GM12878 (cell line): ENCODE results near the gene L1CAM. TPM values are rescaled to one million over a fixed set of nuclear protein-coding genes. Genes with fewer than 3 reads are reported as not detected.

Experiments
- ATAC-seq: fragments of 200-7000 bp; cut with Tn5 transposase; 3 replicates; pipeline ENCODE4 v1.9.1; 2020; ENCODE audit warnings: mild to moderate bottlenecking, moderate library complexity
- BruUV-seq: library from RNA; stranded (reverse); fragments of 400-500 nt; replicated peaks from 2 replicates; lab custom pipeline; 2021; lab: Mats Ljungman, UMichigan
- CTCF ChIA-PET: fragments of 300-600 bp; sonication (Branson Sonifier 250); formaldehyde crosslinking; extraction: SDS; loops from one replicate; lab custom pipeline; 2021; ENCODE audit warnings: inconsistent platforms; lab: Yijun Ruan, JAX
- POLR2A ChIA-PET: fragments of 350-600 bp; formaldehyde crosslinking; extraction: SDS; loops from one replicate; lab custom pipeline; 2021; ENCODE audit warnings: inconsistent platforms; lab: Charles Lee
- RAD21 ChIA-PET: fragments of 300-600 bp; sonication (Branson Sonifier 250); formaldehyde crosslinking; loops from one replicate; lab custom pipeline; 2023; ENCODE audit warnings: antibody characterized with exemption; ENCODE audit not compliant: unreplicated experiment; lab: Charles Lee
- SMC1A ChIA-PET: fragments of 300-600 bp; sonication (Branson Sonifier 250); formaldehyde crosslinking; loops from one replicate; lab custom pipeline; 2023; ENCODE audit not compliant: unreplicated experiment, uncharacterized antibody; lab: Charles Lee
- DNase-seq: peaks from one replicate; pipeline ENCODE4 v3.0.0-alpha.2; 2011; ENCODE audit warnings: low read depth, low spot score
- FAIRE-seq: peaks from 3 replicates; lab custom pipeline; 2011; peaks lifted over from hg19 to GRCh38; lab: Jason Lieb, UNC
- H2AFZ ChIP-seq: 2 replicates; pipeline ENCODE4 v1.6.0; 2011; ENCODE audit warnings: low read depth, low read length, control low read depth; ENCODE audit not compliant: control insufficient read depth
- H3K27ac ChIP-seq: 2 replicates; pipeline ENCODE4 v1.5.1; 2011; ENCODE audit warnings: control low read depth; ENCODE audit not compliant: control insufficient read depth, insufficient read depth
- H3K27me3 ChIP-seq, 2 experiments: replicated peaks in 1 of 2; 2 replicates each; pipeline versions ENCODE4 v1.6.0 to v1.6.1; 2011; ENCODE audit warnings: low read length in 1 of 2; ENCODE audit not compliant: control insufficient read depth in 2 of 2, insufficient read depth in 2 of 2
- H3K36me3 ChIP-seq, 2 experiments: 2 replicates each; pipeline ENCODE4 v1.5.1; 2011; ENCODE audit warnings: low read length in 1 of 2; ENCODE audit not compliant: control insufficient read depth in 2 of 2, insufficient read depth in 2 of 2
- H3K4me1 ChIP-seq: 2 replicates; pipeline ENCODE4 v1.6.1; 2011; ENCODE audit warnings: mild to moderate bottlenecking, low read length, moderate library complexity, mixed read lengths; ENCODE audit not compliant: control insufficient read depth, insufficient read depth
- H3K4me2 ChIP-seq: 2 replicates; pipeline ENCODE4 v1.6.0; 2011; ENCODE audit warnings: control low read depth; ENCODE audit not compliant: control insufficient read depth, insufficient read depth
- H3K4me3 ChIP-seq: fragments of 200-600 bp; sonication (generic); 2 replicates; pipeline ENCODE4 v1.5.1; 2016
- H3K79me2 ChIP-seq: 2 replicates; pipeline ENCODE4 v1.6.0; 2011; ENCODE audit warnings: low read length; ENCODE audit not compliant: control insufficient read depth, insufficient read depth
- H3K9ac ChIP-seq: 2 replicates; pipeline ENCODE4 v1.8.0; 2011; ENCODE audit warnings: low read length, control low read depth, mixed read lengths; ENCODE audit not compliant: control insufficient read depth, insufficient read depth
- H3K9me3 ChIP-seq: replicated peaks from 3 replicates; pipeline ENCODE4 v1.5.1; 2011; ENCODE audit warnings: mild to moderate bottlenecking, low read length; ENCODE audit not compliant: control insufficient read depth, insufficient read depth
- H4K20me1 ChIP-seq: 2 replicates; pipeline ENCODE4 v1.6.0; 2011; ENCODE audit not compliant: control insufficient read depth, insufficient read depth
- BRCA1 ChIP-seq: IDR thresholded peaks from 2 replicates; pipeline ENCODE4 v1.6.1; 2011; ENCODE audit warnings: low read depth, low read length, improper control_type of control experiment
- FOXK2 ChIP-seq: fragments of 450-650 bp; IDR thresholded peaks from 2 replicates; pipeline ENCODE4 v1.6.1; 2017; ENCODE audit warnings: mild to moderate bottlenecking, moderate library complexity
- FOXM1 ChIP-seq: IDR thresholded peaks from 2 replicates; pipeline ENCODE4 v1.6.1; 2012; ENCODE audit warnings: low read depth, mild to moderate bottlenecking, inconsistent platforms, low read length, moderate library complexity
- LARP7 ChIP-seq: fragments of 450-650 bp; IDR thresholded peaks from 2 replicates; pipeline ENCODE4 v1.6.1; 2017; ENCODE audit warnings: mild to moderate bottlenecking
- MEF2A ChIP-seq: IDR thresholded peaks from 2 replicates; pipeline ENCODE4 v1.6.1; 2011; ENCODE audit warnings: low read depth, mild to moderate bottlenecking, low read length, moderate library complexity; ENCODE audit not compliant: insufficient read depth
- RAD21 ChIP-seq: IDR thresholded peaks from 2 replicates; pipeline ENCODE4 v1.6.1; 2011; ENCODE audit warnings: mild to moderate bottlenecking, low read depth, low read length, moderate library complexity; ENCODE audit not compliant: insufficient read depth
- STAT3 ChIP-seq: IDR thresholded peaks from 2 replicates; pipeline ENCODE4 v1.6.1; 2011; ENCODE audit warnings: low read depth, low read length, improper control_type of control experiment
- WGBS: methylation state at CpG from one replicate; pipeline ENCODE4 v1.1.6; 2016; ENCODE audit warnings: low lambda C conversion rate; ENCODE audit not compliant: insufficient replicate concordance, insufficient coverage; ENCODE audit errors: missing lambda C conversion rate; 5-methylcytosine and 5-hydroxymethylcytosine counted together
- in situ Hi-C: fragments of 300-500 bp; cut with MboI; formaldehyde crosslinking; loops from 9 replicates; pipeline ENCODE4 v1.14.3; 2018; ENCODE audit warnings: mixed read lengths
- intact Hi-C: fragments of 100-400 bp; cut with micrococcal nuclease; formaldehyde crosslinking; loops from one replicate; pipeline ENCODE4 v1.14.2; 2022; ENCODE audit not compliant: unreplicated experiment
- polyA plus RNA-seq, 11 experiments: library from polyadenylated mRNA; depleted of rRNA in 4 of 11; unstranded in 6 of 11; stranded (reverse) in 5 of 11; fragments of >200 nt; fragmentation: Nextera tagmentation in 4 of 11; fragmentation: Illumina TruSeq in 1 of 11; extraction: Ambion mirVana in 4 of 11; extraction: Trizol in 1 of 11; gene quantifications; 1 replicate in 1 of 11; 2 replicates in 10 of 11; pipeline versions ENCODE4 v1.2.1 to v1.2.3, GENCODE V29; 2011 to 2016; ENCODE audit warnings: inconsistent platforms in 2 of 11, missing spikeins in 2 of 11, low read depth in 1 of 11
- total RNA-seq, 4 experiments: library from RNA; depleted of rRNA in 3 of 4; stranded (reverse); fragments of >200 nt in 3 of 4; fragmentation: Illumina TruSeq in 1 of 4; extraction: Trizol in 1 of 4; gene quantifications; 2 replicates each; pipeline versions ENCODE4 v1.2.1 to v1.2.3, GENCODE V29; 2013 to 2021
- TF ChIP-seq, protein P1 (sequence below): fragments of 450-650 bp; IDR thresholded peaks from 2 replicates; pipeline ENCODE4 v1.6.1; 2016; ENCODE audit warnings: mild to moderate bottlenecking

L1CAM gene
- total and polyA plus RNA-seq, 10 of the 15 experiments (the other 5 are each of a cell fraction or from before 2014, with no cell fraction given): 0.01 to 0.64 (median 0.09) TPM; not detected in 5

GRCh38 chrX:153844509-153845082, 41.4 kb downstream of the L1CAM start:
- no peak for ATAC-seq
- intact Hi-C loops (no loop called here), in situ Hi-C loops (no loop called here)
- ChIA-PET POLR2A (no interaction called here), CTCF (no interaction called here), RAD21 (no interaction called here), SMC1A (no interaction called here)
- no TSS peak for BruUV-seq
- Histone ChIP-seq H3K9ac (no peak overlapping the region), H3K27me3 (no peaks in the 10 kb centered on the region; a peak in 1 of 4 replicates), H3K9me3 (no peaks in the 10 kb centered on the region; the same call in 2 of the 3 replicates), H3K4me2 (no peak overlapping the region), H2AFZ (no peak overlapping the region), H3K36me3 (no peaks in the 10 kb centered on the region), H3K4me1 (no peaks in the 10 kb centered on the region), H3K27ac (no peak overlapping the region), H3K79me2 (no peaks in the 10 kb centered on the region), H3K4me3 (no peak overlapping the region), H4K20me1 (no peaks in the 10 kb centered on the region)
- FAIRE-seq: no peak
- TF ChIP-seq, protein P1, sequence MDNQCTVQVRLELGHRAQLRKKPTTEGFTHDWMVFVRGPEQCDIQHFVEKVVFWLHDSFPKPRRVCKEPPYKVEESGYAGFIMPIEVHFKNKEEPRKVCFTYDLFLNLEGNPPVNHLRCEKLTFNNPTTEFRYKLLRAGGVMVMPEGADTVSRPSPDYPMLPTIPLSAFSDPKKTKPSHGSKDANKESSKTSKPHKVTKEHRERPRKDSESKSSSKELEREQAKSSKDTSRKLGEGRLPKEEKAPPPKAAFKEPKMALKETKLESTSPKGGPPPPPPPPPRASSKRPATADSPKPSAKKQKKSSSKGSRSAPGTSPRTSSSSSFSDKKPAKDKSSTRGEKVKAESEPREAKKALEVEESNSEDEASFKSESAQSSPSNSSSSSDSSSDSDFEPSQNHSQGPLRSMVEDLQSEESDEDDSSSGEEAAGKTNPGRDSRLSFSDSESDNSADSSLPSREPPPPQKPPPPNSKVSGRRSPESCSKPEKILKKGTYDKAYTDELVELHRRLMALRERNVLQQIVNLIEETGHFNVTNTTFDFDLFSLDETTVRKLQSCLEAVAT: no peak
- TF ChIP-seq LARP7: no peak
- TF ChIP-seq RAD21: no peak
- TF ChIP-seq MEF2A: no peak
- no peak for TF ChIP-seq FOXM1
- no peak for DNase-seq
- 1% methylated on average over 6 of the region's 6 CpGs for WGBS

DNA sequence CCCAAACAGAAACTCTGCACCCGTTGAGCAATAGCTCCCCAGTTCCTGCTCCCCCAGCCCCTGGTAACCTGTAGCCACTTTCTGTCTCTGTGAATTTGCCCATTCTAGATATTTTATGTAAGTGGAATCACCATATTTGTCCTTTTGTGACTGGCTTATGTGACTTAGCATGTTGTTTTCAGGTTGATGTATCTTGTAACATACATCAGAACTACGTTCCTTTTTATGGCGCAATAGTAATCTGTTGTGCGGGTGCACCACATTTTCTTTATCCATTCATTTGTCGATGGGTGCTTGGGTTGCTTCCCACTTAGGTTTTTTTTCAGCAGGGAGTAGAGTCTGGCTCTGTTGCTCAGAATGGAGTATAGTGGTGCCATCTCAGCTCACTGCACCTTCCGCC, 49.1 kb downstream of the L1CAM start:
- no peak for ATAC-seq
- intact Hi-C loops (no loop called here), in situ Hi-C loops (no loop called here)
- ChIA-PET CTCF (no interaction called here), RAD21 (no interaction called here), POLR2A (interaction anchor here (0.5 kb wide), 1 partner anchor 63 kb away, joined by 3 read pairs; no protein-coding TSS in a partner anchor), SMC1A (no interaction called here)
- no peak for TF ChIP-seq FOXK2
- no peak for TF ChIP-seq BRCA1
- no peak for TF ChIP-seq STAT3
- Histone ChIP-seq H3K9me3 (no peaks in the 10 kb centered on the region; the same call in 1 of the 3 replicates), H3K4me1 (no peaks in the 10 kb centered on the region), H3K4me2 (no peak overlapping the region), H3K4me3 (no peak overlapping the region), H3K27me3 (no peaks in the 10 kb centered on the region), H3K27ac (no peak overlapping the region), H3K79me2 (no peaks in the 10 kb centered on the region), H2AFZ (no peak overlapping the region), H4K20me1 (no peaks in the 10 kb centered on the region), H3K9ac (no peak overlapping the region), H3K36me3 (no peaks in the 10 kb centered on the region)
- BruUV-seq: no TSS peak
- DNase-seq: no peak
- no peak for FAIRE-seq
- WGBS: 63% methylated on average over 6 of the region's 6 CpGs
